NT2/D1 (cell line): ENCODE measurements around the gene BZW1.

Experiments
- YY1 ChIP-seq: IDR thresholded peaks from 2 replicates; pipeline ENCODE4 v1.6.1; 2011; ENCODE audit not compliant: insufficient read length, insufficient read depth
- ZNF274 ChIP-seq: IDR thresholded peaks from 2 replicates; pipeline ENCODE4 v1.6.1; 2011; ENCODE audit warnings: mild to moderate bottlenecking, low read depth, low read length

- TF ChIP-seq ZNF274 (no peak), YY1 (no peak)
Observed at GRCh38 chr2:200821686-200822245, 10.1 kb downstream of the BZW1 start.
